AG20443 (cell line): Measurements from ENCODE around the gene OAF.
A peak's percentile ranks its signal among the peaks of the same experiment; 100 is the strongest.
"Not testable (repeated sequence)": the region's sequence is repeated elsewhere in the genome, so short reads cannot be mapped to it uniquely, and the experiment has no call there.

Source experiments
- DNase-seq: peaks from one replicate; pipeline ENCODE4 v3.0.0; 2012; ENCODE audit warnings: low spot score, mixed read lengths

Gene OAF

DNA sequence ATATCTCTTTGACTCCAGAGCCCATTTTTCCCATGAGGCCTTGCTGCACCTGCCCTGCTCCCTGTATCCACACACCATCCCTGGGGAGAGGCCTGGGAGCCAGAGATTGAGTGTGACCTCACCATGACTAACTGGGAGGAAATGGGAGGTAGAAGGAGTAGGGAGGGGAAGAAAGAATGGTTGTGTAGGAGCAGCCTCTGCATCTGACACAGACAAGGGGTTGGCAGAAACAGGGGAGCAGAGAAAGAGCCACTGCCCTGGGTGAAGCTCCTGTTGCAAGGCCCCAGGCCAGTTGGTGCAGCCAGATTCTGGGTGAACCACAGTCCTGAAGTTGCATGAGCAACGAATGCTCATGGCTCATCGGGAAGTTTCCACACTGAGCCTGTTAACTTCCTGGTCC is 61.5 kb downstream of the OAF start:
- peak; percentile 83 for DNase-seq

DNA sequence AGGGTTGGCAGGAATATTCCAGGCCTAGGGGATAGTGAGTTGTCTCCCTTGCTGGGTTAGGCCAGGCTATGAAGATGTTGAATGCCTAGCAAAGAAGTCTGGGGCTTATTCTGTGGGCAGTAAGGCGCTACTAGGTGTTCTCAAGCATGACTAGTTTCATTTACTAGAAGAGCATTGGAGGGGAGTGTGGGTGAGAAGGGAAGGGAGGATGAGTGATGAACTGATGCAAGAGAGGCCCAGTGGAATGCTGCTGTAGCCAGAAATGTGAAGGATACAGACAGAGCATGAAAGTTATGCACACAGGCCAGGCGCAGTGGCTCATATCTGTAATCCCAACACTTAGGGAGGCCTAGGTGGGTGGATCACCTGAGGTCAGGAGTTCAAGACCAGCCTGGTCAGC is 62.6 kb downstream of the OAF start:
- no peak for DNase-seq

DNA sequence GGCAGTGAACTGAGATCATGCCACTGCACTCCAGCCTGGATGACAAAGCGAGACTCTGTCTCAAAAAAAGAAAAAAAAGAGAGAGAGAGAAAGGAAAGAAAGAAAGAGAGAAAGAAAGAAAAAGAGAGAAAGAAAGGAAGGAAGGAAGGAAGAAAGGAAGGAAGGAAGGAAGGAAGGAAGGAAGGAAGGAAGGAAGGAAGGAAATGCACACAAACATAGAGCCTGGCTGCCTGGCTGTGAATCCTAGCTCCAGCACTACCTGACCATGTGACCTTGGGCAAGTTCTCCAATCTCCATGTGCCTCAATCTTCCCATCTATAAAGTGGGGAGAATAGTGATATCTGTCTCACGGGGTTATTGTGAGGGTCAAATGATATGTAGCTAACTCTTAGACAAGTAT is 63.1 kb downstream of the OAF start:
- not testable (repeated sequence) for DNase-seq

DNA sequence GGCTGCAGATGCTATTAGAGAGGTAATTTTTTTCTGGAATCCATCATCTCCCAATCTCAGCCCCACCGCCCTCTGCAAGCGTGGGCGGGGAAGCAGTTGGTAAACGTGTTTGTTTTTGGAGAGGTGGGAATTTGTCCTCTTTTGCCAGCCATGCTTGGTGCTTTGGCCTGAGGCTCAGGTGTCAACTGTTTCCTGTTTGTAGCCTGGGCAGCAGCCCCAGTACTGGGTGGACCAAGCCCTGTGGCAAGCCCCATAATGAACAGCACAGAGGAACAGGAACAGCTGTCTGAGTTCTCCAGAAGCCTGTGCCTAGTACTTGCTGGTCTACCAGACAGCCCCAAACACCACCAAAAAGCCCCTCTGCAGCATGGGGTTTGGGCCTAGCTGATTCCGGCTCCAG is 68.7 kb downstream of the OAF start:
- DNase-seq: no peak
